WTC11 (cell line): ENCODE results near the gene ARHGAP19. TPM values are rescaled to one million over a fixed set of nuclear protein-coding genes. Genes with fewer than 3 reads are reported as not detected.
A peak's percentile ranks its signal among the peaks of the same experiment; 100 is the strongest.

Source experiments
- ATAC-seq: fragments of 200-7000 bp; cut with Tn5 transposase; 2 replicates; pipeline ENCODE4 v1.10.0; 2021; ENCODE audit warnings: mild to moderate bottlenecking, moderate library complexity
- CTCF ChIA-PET: fragments of 300-600 bp; sonication (Branson Sonifier 250); formaldehyde crosslinking; loops from one replicate; lab custom pipeline; 2021; ENCODE audit warnings: antibody characterized with exemption; lab: Charles Lee
- POLR2A ChIA-PET: fragments of 350-600 bp; sonication (Branson Sonifier 250); formaldehyde crosslinking; loops from one replicate; lab custom pipeline; 2021; ENCODE audit warnings: antibody characterized with exemption; lab: Charles Lee
- DNase-seq: peaks from one replicate; pipeline ENCODE4 v3.0.0; 2021; ENCODE audit warnings: low spot score
- H3K27ac Mint-ChIP-seq: 2 replicates; pipeline ENCODE4 v1.8.0; 2021; ENCODE audit warnings: mixed read lengths
- H3K27me3 Mint-ChIP-seq: 2 replicates; pipeline ENCODE4 v1.8.0; 2021; ENCODE audit warnings: low read depth, mild to moderate bottlenecking, moderate library complexity, mixed read lengths
- H3K36me3 Mint-ChIP-seq: 2 replicates; pipeline ENCODE4 v1.8.0; 2021; ENCODE audit warnings: mixed read lengths
- H3K4me1 Mint-ChIP-seq: 2 replicates; pipeline ENCODE4 v1.8.0; 2022; ENCODE audit warnings: mixed read lengths
- H3K4me3 Mint-ChIP-seq: 2 replicates; pipeline ENCODE4 v1.8.0; 2021; ENCODE audit warnings: mild to moderate bottlenecking, moderate library complexity, mixed read lengths
- H3K9me3 Mint-ChIP-seq: 2 replicates; pipeline ENCODE4 v1.8.0; 2021; ENCODE audit warnings: mixed read lengths
- AR ChIP-seq: fragments of 250-450 bp; sonication (Bioruptor Pico); IDR thresholded peaks from 2 replicates; pipeline ENCODE4 v1.9.0; 2021; ENCODE audit warnings: mild to moderate bottlenecking
- ATF6 ChIP-seq: sonication (generic); formaldehyde crosslinking; IDR thresholded peaks from 2 replicates; pipeline ENCODE4 v1.8.1; 2023; ENCODE audit warnings: mild to moderate bottlenecking, missing genetic modification reagents
- E2F5 ChIP-seq: sonication (generic); formaldehyde crosslinking; IDR thresholded peaks from 2 replicates; pipeline ENCODE4 v1.8.1; 2022; ENCODE audit warnings: mild to moderate bottlenecking, moderate library complexity, missing genetic modification reagents
- HMGXB4 ChIP-seq: sonication (generic); formaldehyde crosslinking; IDR thresholded peaks from 2 replicates; pipeline ENCODE4 v1.8.1; 2023; ENCODE audit warnings: mild to moderate bottlenecking, moderate library complexity, missing genetic modification reagents
- MYBL2 ChIP-seq: sonication (generic); formaldehyde crosslinking; IDR thresholded peaks from 2 replicates; pipeline ENCODE4 v1.8.1; 2023; ENCODE audit warnings: mild to moderate bottlenecking, moderate library complexity, missing genetic modification reagents
- NFE2L1 ChIP-seq: sonication (generic); formaldehyde crosslinking; IDR thresholded peaks from 2 replicates; pipeline ENCODE4 v1.8.1; 2023; ENCODE audit warnings: missing genetic modification reagents
- NFYB ChIP-seq: sonication (generic); formaldehyde crosslinking; conservative IDR thresholded peaks from 2 replicates; pipeline ENCODE4 v1.8.0; 2022; ENCODE audit warnings: low read depth, missing genetic modification reagents
- NR3C1 ChIP-seq: sonication (generic); formaldehyde crosslinking; conservative IDR thresholded peaks from 2 replicates; pipeline ENCODE4 v1.8.1; 2023; ENCODE audit warnings: low read depth, mild to moderate bottlenecking, missing genetic modification reagents
- PRDM15 ChIP-seq: sonication (generic); formaldehyde crosslinking; IDR thresholded peaks from 2 replicates; pipeline ENCODE4 v1.8.0; 2022; ENCODE audit warnings: missing genetic modification reagents
- TP53 ChIP-seq: sonication (generic); formaldehyde crosslinking; IDR thresholded peaks from 2 replicates; pipeline ENCODE4 v1.8.1; 2023; ENCODE audit warnings: mild to moderate bottlenecking, missing genetic modification reagents
- ZNF263 ChIP-seq: sonication (generic); formaldehyde crosslinking; IDR thresholded peaks from 2 replicates; pipeline ENCODE4 v1.8.1; 2022; ENCODE audit warnings: low read depth, mild to moderate bottlenecking, moderate library complexity, missing genetic modification reagents
- ZNF423 ChIP-seq: fragments of 250-450 bp; sonication (Bioruptor Pico); IDR thresholded peaks from 2 replicates; pipeline ENCODE4 v2.1.2; 2022; ENCODE audit warnings: mild to moderate bottlenecking, moderate library complexity
- total RNA-seq: library from RNA; stranded (reverse); gene quantifications from 3 replicates; pipeline ENCODE4 v1.2.3, GENCODE V29; 2021
- TF ChIP-seq, protein P1 (sequence below): sonication (generic); formaldehyde crosslinking; IDR thresholded peaks from 2 replicates; pipeline ENCODE4 v1.8.0; 2023; ENCODE audit warnings: missing genetic modification reagents, mild to moderate bottlenecking, borderline replicate concordance
- TF ChIP-seq, protein P2 (sequence below): fragments of 200-600 bp; IDR thresholded peaks from 2 replicates; pipeline ENCODE4 v1.8.0; 2022; ENCODE audit warnings: antibody characterized with exemption

Gene ARHGAP19
- total RNA-seq, 1 experiment from 2014 or later = 42.2 TPM

- TF ChIP-seq AR (no peak), NR3C1 (CRISPR knock-in tag) (no peak), ATF6 (CRISPR knock-in tag) (no peak), ZNF423 (CRISPR knock-in tag) (no peak), TP53 (no peak), NFE2L1 (CRISPR knock-in tag) (no peak)
Measured at GRCh38 chr10:97197030-97197500, 95.4 kb downstream of the ARHGAP19 start (continued).

DNA sequence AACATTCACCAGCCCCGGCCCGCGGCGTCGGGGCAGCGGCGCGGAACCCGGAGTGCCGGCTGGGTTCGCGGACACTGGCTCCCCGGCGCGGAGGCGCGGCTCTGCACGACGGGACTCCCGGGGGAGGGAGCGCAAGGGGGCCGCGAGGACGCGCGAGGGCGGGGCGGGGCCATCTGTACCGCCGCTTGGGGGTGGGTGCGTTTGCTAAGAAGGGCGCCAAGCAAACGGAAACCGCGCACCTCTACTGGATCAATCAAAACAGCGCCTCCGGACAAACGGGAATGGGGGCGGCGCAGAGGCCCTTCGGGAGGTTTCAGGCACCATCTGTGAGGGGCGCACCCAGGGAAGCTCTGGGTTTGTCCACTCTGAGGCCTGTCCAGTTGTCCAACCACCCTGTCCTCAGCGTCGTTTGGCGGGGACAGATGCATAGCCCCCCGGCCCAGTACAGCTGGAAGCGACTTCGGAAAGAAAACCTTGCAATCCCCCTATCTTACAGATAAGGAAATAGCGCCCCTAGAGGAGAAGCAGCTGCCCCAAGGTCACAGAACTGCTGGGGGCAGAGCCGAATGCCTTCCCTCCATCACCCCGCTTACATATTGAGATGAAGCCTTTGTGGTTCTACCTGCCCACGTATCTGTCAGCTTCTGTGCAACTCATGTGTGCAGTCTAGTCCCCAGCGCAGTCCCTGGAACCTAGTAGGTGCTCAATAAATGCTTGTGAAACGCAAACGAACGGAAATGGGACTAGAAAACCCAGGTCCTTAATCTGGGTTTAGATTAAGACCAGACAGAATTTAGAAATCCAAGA, 96.0 kb downstream of the ARHGAP19 start:
- Mint-ChIP-seq H3K4me3 (peak overlapping the region; percentile 77), H3K9me3 (no peaks in the 10 kb centered on the region), H3K4me1 (peaks cover 13% of the 10 kb centered on the region), H3K27me3 (peaks cover 15% of the 10 kb centered on the region), H3K36me3 (no peaks in the 10 kb centered on the region), H3K27ac (no peak overlapping the region)
- DNase-seq = peak; percentile 78
- ChIA-PET CTCF (interaction anchor here (0.6 to 10.5 kb wide), 43 partner anchors 11 to 588 kb away, joined by 3 to 123 read pairs (median 6); partner anchors contain the start of genes FRAT1, RRP12 and SLIT1), POLR2A (no interaction called here)
- ATAC-seq = peak; percentile 91
- TF ChIP-seq ZNF263 (CRISPR knock-in tag) (no peak), HMGXB4 (CRISPR knock-in tag) (peak; percentile 83), E2F5 (CRISPR knock-in tag) (no peak), ZNF423 (CRISPR knock-in tag) (peak; percentile 58; the same call in 1 of the 2 replicates), MYBL2 (CRISPR knock-in tag) (0 out of 2 replicates have a peak, but pooled peaks have one; percentile 1), NFYB (CRISPR knock-in tag) (no peak), PRDM15 (CRISPR knock-in tag) (no peak)
- TF ChIP-seq, protein P1, sequence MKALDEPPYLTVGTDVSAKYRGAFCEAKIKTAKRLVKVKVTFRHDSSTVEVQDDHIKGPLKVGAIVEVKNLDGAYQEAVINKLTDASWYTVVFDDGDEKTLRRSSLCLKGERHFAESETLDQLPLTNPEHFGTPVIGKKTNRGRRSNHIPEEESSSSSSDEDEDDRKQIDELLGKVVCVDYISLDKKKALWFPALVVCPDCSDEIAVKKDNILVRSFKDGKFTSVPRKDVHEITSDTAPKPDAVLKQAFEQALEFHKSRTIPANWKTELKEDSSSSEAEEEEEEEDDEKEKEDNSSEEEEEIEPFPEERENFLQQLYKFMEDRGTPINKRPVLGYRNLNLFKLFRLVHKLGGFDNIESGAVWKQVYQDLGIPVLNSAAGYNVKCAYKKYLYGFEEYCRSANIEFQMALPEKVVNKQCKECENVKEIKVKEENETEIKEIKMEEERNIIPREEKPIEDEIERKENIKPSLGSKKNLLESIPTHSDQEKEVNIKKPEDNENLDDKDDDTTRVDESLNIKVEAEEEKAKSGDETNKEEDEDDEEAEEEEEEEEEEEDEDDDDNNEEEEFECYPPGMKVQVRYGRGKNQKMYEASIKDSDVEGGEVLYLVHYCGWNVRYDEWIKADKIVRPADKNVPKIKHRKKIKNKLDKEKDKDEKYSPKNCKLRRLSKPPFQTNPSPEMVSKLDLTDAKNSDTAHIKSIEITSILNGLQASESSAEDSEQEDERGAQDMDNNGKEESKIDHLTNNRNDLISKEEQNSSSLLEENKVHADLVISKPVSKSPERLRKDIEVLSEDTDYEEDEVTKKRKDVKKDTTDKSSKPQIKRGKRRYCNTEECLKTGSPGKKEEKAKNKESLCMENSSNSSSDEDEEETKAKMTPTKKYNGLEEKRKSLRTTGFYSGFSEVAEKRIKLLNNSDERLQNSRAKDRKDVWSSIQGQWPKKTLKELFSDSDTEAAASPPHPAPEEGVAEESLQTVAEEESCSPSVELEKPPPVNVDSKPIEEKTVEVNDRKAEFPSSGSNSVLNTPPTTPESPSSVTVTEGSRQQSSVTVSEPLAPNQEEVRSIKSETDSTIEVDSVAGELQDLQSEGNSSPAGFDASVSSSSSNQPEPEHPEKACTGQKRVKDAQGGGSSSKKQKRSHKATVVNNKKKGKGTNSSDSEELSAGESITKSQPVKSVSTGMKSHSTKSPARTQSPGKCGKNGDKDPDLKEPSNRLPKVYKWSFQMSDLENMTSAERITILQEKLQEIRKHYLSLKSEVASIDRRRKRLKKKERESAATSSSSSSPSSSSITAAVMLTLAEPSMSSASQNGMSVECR (CRISPR knock-in tag) = no peak
- TF ChIP-seq, protein P2, sequence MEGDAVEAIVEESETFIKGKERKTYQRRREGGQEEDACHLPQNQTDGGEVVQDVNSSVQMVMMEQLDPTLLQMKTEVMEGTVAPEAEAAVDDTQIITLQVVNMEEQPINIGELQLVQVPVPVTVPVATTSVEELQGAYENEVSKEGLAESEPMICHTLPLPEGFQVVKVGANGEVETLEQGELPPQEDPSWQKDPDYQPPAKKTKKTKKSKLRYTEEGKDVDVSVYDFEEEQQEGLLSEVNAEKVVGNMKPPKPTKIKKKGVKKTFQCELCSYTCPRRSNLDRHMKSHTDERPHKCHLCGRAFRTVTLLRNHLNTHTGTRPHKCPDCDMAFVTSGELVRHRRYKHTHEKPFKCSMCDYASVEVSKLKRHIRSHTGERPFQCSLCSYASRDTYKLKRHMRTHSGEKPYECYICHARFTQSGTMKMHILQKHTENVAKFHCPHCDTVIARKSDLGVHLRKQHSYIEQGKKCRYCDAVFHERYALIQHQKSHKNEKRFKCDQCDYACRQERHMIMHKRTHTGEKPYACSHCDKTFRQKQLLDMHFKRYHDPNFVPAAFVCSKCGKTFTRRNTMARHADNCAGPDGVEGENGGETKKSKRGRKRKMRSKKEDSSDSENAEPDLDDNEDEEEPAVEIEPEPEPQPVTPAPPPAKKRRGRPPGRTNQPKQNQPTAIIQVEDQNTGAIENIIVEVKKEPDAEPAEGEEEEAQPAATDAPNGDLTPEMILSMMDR = peak; percentile 76
